HepG2 (cell line): ENCODE data around the gene TH. TPM values are rescaled to one million over a fixed set of nuclear protein-coding genes. Genes with fewer than 3 reads are reported as not detected.
A peak's percentile ranks its signal among the peaks of the same experiment; 100 is the strongest.

ENCODE experiments used
- HHEX ChIP-seq: IDR thresholded peaks from 2 replicates; pipeline ENCODE4 v1.6.1; 2016; ENCODE audit warnings: control low read depth
- HNRNPUL1 ChIP-seq: fragments of 200-400 bp; formaldehyde crosslinking; IDR thresholded peaks from 2 replicates; pipeline ENCODE4 v1.6.1; 2017; ENCODE audit warnings: low read depth, mild to moderate bottlenecking, low read length, moderate library complexity
- NFKBIZ ChIP-seq: IDR thresholded peaks from 2 replicates; pipeline ENCODE4 v1.6.1; 2018; ENCODE audit warnings: missing genetic modification reagents, missing compliant biosample characterization
- NONO ChIP-seq, 2 experiments: fragments of 450-650 bp in 1 of 2; sonication (generic) in 1 of 2; formaldehyde crosslinking in 1 of 2; IDR thresholded peaks in 1 of 2; conservative IDR thresholded peaks in 1 of 2; 2 replicates each; pipeline versions ENCODE4 v1.6.1 to v1.8.0; 2017 to 2022; ENCODE audit warnings: mild to moderate bottlenecking in 1 of 2, missing genetic modification reagents in 1 of 2, moderate library complexity in 1 of 2
- PRDM10 ChIP-seq: sonication (generic); formaldehyde crosslinking; IDR thresholded peaks from 2 replicates; pipeline ENCODE4 v1.4.0; 2020; ENCODE audit warnings: low read depth, missing genetic modification reagents
- REPIN1 ChIP-seq: sonication (generic); formaldehyde crosslinking; IDR thresholded peaks from 2 replicates; pipeline ENCODE4 v1.8.0; 2022; ENCODE audit warnings: missing genetic modification reagents, low read depth, mild to moderate bottlenecking, borderline replicate concordance
- ZNF20 ChIP-seq: sonication (generic); formaldehyde crosslinking; IDR thresholded peaks from 2 replicates; pipeline ENCODE4 v1.4.0; 2020; ENCODE audit warnings: mild to moderate bottlenecking, moderate library complexity, missing genetic modification reagents
- ZNF562 ChIP-seq: sonication (generic); formaldehyde crosslinking; IDR thresholded peaks from 2 replicates; pipeline ENCODE4 v1.8.0; 2022; ENCODE audit warnings: missing genetic modification reagents, borderline replicate concordance
- ZNF75D ChIP-seq: sonication (generic); formaldehyde crosslinking; IDR thresholded peaks from 2 replicates; pipeline ENCODE4 v1.8.1; 2023; ENCODE audit warnings: missing genetic modification reagents, mild to moderate bottlenecking, borderline replicate concordance
- ZNF878 ChIP-seq: sonication (generic); formaldehyde crosslinking; IDR thresholded peaks from 2 replicates; pipeline ENCODE4 v1.8.1; 2023; ENCODE audit warnings: mild to moderate bottlenecking, missing genetic modification reagents, moderate library complexity
- polyA plus RNA-seq, 8 experiments: library from polyadenylated mRNA; depleted of rRNA in 3 of 8; stranded (reverse) in 7 of 8; unstranded in 1 of 8; fragments of >200 nt; fragmentation: Illumina TruSeq in 4 of 8; extraction: Trizol in 4 of 8; gene quantifications; 2 replicates each; pipeline versions ENCODE4 v1.2.1 to v1.2.3, GENCODE V29; 2011 to 2016; ENCODE audit warnings: low read depth in 4 of 8, missing spikeins in 1 of 8, mixed read lengths in 1 of 8; ENCODE audit not compliant: insufficient read depth in 1 of 8
- total RNA-seq, 5 experiments: library from RNA; depleted of rRNA; stranded (reverse); fragments of >200 nt; fragmentation: Illumina TruSeq; extraction: Trizol; gene quantifications; 2 replicates each; pipeline ENCODE4 v1.2.3, GENCODE V29; 2016; ENCODE audit warnings: low read depth in 1 of 5
- TF ChIP-seq, protein P1 (sequence below): sonication (generic); formaldehyde crosslinking; IDR thresholded peaks from 2 replicates; pipeline ENCODE4 v1.4.0; 2020; ENCODE audit warnings: missing genetic modification reagents
- TF ChIP-seq, protein P2 (sequence below): sonication (generic); formaldehyde crosslinking; IDR thresholded peaks from 2 replicates; pipeline ENCODE4 v1.5.0; 2020; ENCODE audit warnings: mild to moderate bottlenecking, missing genetic modification reagents
- TF ChIP-seq, protein P3 (sequence below): sonication (generic); formaldehyde crosslinking; IDR thresholded peaks from 2 replicates; pipeline ENCODE4 v1.5.0; 2020; ENCODE audit warnings: missing genetic modification reagents

Gene TH
- total and polyA plus RNA-seq, 2 of the 13 experiments (the other 11 are each of a cell fraction or from before 2014, with no cell fraction given): 0.36 TPM; not detected in 1

DNA sequence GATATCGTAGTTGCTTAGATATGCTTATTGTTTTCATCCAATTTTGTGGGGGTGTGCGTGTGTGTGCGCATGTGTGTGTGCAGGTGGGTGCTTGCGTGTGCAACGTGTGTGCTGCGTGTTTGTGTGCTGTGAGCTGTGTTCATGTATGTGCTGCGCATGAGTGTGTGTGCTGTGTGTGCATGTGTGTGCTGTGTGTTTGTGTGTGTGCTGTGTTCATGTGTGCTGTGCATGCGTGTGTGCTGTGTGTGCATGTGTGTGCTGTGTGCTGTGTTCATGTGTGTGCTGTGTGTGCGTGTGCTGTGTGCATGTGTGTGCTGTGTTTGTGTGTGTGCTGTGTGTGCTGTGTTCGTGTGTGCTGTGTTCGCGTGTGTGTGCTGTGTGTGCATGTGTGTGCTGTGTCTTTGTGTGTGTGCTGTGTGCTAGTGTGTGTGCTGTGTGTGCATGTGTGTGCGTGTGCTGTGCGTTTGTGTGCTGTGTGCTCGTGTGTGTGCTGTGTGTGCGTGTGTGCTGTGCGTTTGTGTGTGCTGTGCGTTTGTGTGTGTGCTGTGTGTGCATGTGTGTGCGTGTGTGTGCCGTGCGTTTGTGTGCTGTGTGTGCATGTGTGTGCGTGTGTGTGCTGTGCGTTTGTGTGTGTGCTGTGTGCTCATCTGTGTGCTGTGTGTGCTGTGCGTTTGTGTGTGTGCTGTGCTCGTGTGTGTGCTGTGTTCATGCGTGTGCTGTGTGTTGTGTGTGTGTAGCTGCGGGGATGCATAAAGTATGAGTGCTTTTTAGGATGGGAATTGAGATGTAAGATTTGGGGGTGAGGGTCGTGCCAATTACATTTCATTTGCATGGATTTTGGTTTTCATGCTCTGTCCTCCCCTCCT lies 40.0 kb downstream of the TH start (continued):
- TF ChIP-seq, protein P1, sequence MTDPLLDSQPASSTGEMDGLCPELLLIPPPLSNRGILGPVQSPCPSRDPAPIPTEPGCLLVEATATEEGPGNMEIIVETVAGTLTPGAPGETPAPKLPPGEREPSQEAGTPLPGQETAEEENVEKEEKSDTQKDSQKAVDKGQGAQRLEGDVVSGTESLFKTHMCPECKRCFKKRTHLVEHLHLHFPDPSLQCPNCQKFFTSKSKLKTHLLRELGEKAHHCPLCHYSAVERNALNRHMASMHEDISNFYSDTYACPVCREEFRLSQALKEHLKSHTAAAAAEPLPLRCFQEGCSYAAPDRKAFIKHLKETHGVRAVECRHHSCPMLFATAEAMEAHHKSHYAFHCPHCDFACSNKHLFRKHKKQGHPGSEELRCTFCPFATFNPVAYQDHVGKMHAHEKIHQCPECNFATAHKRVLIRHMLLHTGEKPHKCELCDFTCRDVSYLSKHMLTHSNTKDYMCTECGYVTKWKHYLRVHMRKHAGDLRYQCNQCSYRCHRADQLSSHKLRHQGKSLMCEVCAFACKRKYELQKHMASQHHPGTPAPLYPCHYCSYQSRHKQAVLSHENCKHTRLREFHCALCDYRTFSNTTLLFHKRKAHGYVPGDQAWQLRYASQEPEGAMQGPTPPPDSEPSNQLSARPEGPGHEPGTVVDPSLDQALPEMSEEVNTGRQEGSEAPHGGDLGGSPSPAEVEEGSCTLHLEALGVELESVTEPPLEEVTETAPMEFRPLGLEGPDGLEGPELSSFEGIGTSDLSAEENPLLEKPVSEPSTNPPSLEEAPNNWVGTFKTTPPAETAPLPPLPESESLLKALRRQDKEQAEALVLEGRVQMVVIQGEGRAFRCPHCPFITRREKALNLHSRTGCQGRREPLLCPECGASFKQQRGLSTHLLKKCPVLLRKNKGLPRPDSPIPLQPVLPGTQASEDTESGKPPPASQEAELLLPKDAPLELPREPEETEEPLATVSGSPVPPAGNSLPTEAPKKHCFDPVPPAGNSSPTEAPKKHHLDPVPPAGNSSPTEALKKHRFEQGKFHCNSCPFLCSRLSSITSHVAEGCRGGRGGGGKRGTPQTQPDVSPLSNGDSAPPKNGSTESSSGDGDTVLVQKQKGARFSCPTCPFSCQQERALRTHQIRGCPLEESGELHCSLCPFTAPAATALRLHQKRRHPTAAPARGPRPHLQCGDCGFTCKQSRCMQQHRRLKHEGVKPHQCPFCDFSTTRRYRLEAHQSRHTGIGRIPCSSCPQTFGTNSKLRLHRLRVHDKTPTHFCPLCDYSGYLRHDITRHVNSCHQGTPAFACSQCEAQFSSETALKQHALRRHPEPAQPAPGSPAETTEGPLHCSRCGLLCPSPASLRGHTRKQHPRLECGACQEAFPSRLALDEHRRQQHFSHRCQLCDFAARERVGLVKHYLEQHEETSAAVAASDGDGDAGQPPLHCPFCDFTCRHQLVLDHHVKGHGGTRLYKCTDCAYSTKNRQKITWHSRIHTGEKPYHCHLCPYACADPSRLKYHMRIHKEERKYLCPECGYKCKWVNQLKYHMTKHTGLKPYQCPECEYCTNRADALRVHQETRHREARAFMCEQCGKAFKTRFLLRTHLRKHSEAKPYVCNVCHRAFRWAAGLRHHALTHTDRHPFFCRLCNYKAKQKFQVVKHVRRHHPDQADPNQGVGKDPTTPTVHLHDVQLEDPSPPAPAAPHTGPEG (CRISPR knock-in tag): no peak
- no peak for TF ChIP-seq HHEX (CRISPR knock-in tag)
- TF ChIP-seq HNRNPUL1: no peak
- no peak for TF ChIP-seq ZNF20 (CRISPR knock-in tag)
- TF ChIP-seq NFKBIZ (CRISPR knock-in tag): no peak
- no peak for TF ChIP-seq PRDM10 (CRISPR knock-in tag)
- TF ChIP-seq REPIN1 (CRISPR knock-in tag): peak; percentile 53; the same call in 1 of the 2 replicates
- TF ChIP-seq, protein P2, sequence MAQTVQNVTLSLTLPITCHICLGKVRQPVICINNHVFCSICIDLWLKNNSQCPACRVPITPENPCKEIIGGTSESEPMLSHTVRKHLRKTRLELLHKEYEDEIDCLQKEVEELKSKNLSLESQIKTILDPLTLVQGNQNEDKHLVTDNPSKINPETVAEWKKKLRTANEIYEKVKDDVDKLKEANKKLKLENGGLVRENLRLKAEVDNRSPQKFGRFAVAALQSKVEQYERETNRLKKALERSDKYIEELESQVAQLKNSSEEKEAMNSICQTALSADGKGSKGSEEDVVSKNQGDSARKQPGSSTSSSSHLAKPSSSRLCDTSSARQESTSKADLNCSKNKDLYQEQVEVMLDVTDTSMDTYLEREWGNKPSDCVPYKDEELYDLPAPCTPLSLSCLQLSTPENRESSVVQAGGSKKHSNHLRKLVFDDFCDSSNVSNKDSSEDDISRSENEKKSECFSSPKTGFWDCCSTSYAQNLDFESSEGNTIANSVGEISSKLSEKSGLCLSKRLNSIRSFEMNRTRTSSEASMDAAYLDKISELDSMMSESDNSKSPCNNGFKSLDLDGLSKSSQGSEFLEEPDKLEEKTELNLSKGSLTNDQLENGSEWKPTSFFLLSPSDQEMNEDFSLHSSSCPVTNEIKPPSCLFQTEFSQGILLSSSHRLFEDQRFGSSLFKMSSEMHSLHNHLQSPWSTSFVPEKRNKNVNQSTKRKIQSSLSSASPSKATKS (CRISPR knock-in tag): no peak
- TF ChIP-seq ZNF75D (CRISPR knock-in tag): no peak
- 0 out of 2 replicates have a peak, but pooled peaks have one; percentile 26 for TF ChIP-seq NONO (IDR thresholded peaks at IDR 0.05)
- peak; percentile 85 for TF ChIP-seq NONO (CRISPR knock-in tag; conservative IDR thresholded peaks at IDR 0.05)
- TF ChIP-seq ZNF562 (CRISPR knock-in tag): no peak
- TF ChIP-seq ZNF878: 0 out of 2 replicates have a peak, but pooled peaks have one; percentile 31
- TF ChIP-seq, protein P3, sequence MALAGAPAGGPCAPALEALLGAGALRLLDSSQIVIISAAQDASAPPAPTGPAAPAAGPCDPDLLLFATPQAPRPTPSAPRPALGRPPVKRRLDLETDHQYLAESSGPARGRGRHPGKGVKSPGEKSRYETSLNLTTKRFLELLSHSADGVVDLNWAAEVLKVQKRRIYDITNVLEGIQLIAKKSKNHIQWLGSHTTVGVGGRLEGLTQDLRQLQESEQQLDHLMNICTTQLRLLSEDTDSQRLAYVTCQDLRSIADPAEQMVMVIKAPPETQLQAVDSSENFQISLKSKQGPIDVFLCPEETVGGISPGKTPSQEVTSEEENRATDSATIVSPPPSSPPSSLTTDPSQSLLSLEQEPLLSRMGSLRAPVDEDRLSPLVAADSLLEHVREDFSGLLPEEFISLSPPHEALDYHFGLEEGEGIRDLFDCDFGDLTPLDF (CRISPR knock-in tag): peak; percentile 43; the same call in 1 of the 2 replicates
